Osteoblast (primary cell): ENCODE measurements around the gene RFTN1. TPM values are rescaled to one million over a fixed set of nuclear protein-coding genes. Genes with fewer than 3 reads are reported as not detected.

Source experiments
- DNase-seq: peaks from one replicate; pipeline ENCODE4 v3.0.0; 2011; ENCODE audit warnings: low spot score, mixed read lengths; ENCODE audit not compliant: insufficient read length; ENCODE audit errors: missing footprints
- H2AFZ ChIP-seq: 2 replicates; pipeline ENCODE4 v1.6.0; 2011; ENCODE audit warnings: mild to moderate bottlenecking, low read length
- H3K27ac ChIP-seq: 2 replicates; pipeline ENCODE4 v1.5.1; 2011; ENCODE audit warnings: mild to moderate bottlenecking, low read depth, low read length, moderate library complexity
- H3K27me3 ChIP-seq: 2 replicates; pipeline ENCODE4 v1.6.0; 2012; ENCODE audit warnings: mild to moderate bottlenecking, control low read depth, inconsistent platforms, low read length, moderate library complexity; ENCODE audit not compliant: insufficient read depth
- H3K36me3 ChIP-seq: 2 replicates; pipeline ENCODE4 v1.5.1; 2011; ENCODE audit warnings: mild to moderate bottlenecking, low read length, control low read depth, moderate library complexity; ENCODE audit not compliant: insufficient read depth
- H3K4me1 ChIP-seq: 2 replicates; pipeline ENCODE4 v1.5.1; 2011; ENCODE audit warnings: mild to moderate bottlenecking, low read length, control low read depth, moderate library complexity; ENCODE audit not compliant: insufficient read depth
- H3K4me2 ChIP-seq: 2 replicates; pipeline ENCODE4 v1.6.0; 2011; ENCODE audit warnings: mild to moderate bottlenecking, low read length; ENCODE audit not compliant: insufficient read depth
- H3K4me3 ChIP-seq: fragments of 200-600 bp; sonication (generic); 3 replicates; pipeline ENCODE4 v1.5.1; 2012; ENCODE audit warnings: mild to moderate bottlenecking, low read length, inconsistent platforms; ENCODE audit not compliant: insufficient read depth
- H3K79me2 ChIP-seq: 2 replicates; pipeline ENCODE4 v1.6.0; 2012; ENCODE audit warnings: mild to moderate bottlenecking, low read length, control low read depth, inconsistent platforms; ENCODE audit not compliant: insufficient read depth
- H3K9me3 ChIP-seq: 2 replicates; pipeline ENCODE4 v1.5.1; 2011; ENCODE audit warnings: low read depth, low read length, control low read depth
- H4K20me1 ChIP-seq: 2 replicates; pipeline ENCODE4 v1.6.0; 2012; ENCODE audit warnings: mild to moderate bottlenecking, low read length, control low read depth; ENCODE audit not compliant: insufficient read depth
- total RNA-seq: library from RNA; depleted of rRNA; stranded (reverse); fragments of >200 nt; gene quantifications from 2 replicates; pipeline ENCODE4 v1.2.3, GENCODE V29; 2012
- TF ChIP-seq, protein P1 (sequence below): IDR thresholded peaks from 2 replicates; pipeline ENCODE4 v1.5.1; 2011; ENCODE audit warnings: mild to moderate bottlenecking, low read depth, low read length, moderate library complexity; ENCODE audit errors: extremely low read depth

RFTN1 gene
- total RNA-seq, 1 donor, result 99.2 TPM

DNA sequence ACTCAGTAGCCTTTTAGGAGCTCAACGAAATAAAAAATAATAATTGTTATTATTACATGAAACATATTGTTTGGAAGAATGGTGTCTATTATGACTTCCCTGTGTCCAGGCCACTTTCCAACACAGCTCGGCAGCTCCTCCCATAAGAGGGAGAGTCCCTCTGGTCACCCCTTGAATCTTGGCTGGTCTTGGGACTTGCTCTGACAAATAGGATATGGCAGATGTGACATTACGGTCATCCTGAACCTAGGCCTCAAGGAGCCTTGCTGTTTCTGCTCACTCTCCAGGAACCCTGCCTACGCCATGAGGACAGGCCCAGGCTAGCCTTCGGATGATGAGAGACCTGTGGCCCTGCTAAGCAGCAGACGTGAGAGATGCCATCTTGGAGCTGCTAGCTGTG is 176.7 kb downstream of the RFTN1 start:
- Histone ChIP-seq H3K79me2 (peaks cover 5% of the 10 kb centered on the region), H2AFZ (no peak overlapping the region), H3K4me2 (no peak overlapping the region), H4K20me1 (no peaks in the 10 kb centered on the region), H3K27ac (no peak overlapping the region), H3K9me3 (no peaks in the 10 kb centered on the region), H3K36me3 (peaks cover 11% of the 10 kb centered on the region), H3K4me1 (peaks cover 24% of the 10 kb centered on the region), H3K4me3 (no peak overlapping the region), H3K27me3 (no peaks in the 10 kb centered on the region)
- TF ChIP-seq, protein P1, sequence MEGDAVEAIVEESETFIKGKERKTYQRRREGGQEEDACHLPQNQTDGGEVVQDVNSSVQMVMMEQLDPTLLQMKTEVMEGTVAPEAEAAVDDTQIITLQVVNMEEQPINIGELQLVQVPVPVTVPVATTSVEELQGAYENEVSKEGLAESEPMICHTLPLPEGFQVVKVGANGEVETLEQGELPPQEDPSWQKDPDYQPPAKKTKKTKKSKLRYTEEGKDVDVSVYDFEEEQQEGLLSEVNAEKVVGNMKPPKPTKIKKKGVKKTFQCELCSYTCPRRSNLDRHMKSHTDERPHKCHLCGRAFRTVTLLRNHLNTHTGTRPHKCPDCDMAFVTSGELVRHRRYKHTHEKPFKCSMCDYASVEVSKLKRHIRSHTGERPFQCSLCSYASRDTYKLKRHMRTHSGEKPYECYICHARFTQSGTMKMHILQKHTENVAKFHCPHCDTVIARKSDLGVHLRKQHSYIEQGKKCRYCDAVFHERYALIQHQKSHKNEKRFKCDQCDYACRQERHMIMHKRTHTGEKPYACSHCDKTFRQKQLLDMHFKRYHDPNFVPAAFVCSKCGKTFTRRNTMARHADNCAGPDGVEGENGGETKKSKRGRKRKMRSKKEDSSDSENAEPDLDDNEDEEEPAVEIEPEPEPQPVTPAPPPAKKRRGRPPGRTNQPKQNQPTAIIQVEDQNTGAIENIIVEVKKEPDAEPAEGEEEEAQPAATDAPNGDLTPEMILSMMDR, result no peak
- DNase-seq, result no peak

DNA sequence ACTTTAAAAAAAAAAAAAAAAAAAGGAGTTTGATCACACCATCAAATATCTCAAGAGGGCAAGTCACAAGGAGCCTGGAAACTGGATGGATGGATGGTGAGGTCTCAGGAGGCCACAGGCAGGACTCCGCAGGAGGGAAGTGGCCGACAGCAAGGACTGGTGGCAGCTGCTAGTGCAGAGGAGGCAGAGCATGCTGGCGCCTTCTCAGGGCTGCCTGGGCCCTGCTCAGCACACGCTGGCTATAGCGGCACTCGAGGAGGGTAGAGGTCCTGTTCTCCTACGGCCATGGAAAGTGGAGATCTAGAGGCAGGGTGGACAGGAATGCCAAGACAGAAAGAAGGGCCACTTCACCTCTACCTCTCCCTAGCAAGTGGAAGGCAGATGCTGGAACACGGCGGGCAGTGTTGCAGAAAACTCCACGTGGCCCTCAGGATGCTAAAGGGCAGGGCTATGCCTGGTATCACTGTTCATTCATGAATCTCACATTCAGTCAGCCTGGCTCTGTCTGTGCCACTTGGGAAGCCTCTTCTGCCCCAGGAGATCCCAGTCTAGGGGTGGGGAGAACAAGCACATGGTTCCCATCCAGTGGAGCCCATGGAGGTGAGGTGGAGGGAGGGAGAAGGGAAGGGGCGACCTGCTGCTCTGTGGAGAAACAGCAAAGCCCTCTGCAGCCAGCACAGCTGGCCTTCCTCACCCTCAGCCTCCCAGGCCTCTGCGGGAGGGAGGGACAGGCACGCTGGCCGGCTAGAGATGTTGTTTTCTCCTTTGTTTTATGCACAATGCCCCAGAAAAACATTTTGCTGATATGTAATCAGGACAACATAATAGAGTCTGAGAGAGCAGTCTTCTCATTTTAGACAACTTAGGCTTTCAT is 177.5 kb downstream of the RFTN1 start:
- TF ChIP-seq, protein P1, result no peak
- H3K36me3 ChIP-seq, result peaks cover 14% of the 10 kb centered on the region
- H3K27ac ChIP-seq, result no peak overlapping the region

DNA sequence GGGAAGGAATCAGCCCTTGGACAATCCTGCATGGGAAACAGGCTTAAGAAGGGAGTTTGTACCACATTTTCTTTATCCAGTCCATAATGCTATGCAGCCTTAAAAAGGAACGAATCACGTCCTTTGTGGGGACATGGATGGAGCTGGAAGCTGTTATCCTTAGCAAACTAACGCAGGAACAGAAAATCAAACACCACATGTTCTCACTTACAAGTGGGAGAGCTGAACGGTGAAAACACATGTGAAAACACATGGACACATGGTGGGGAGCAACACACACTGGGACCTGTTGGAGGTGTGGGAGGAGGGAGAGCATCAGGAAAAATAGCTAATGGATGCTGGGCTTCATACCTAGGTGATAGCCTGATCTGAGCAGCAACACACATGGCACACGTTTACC is 178.2 kb downstream of the RFTN1 start:
- Histone ChIP-seq H3K36me3 (peaks cover 20% of the 10 kb centered on the region), H3K79me2 (peaks cover 5% of the 10 kb centered on the region), H3K4me2 (no peak overlapping the region), H4K20me1 (no peaks in the 10 kb centered on the region), H3K27me3 (no peaks in the 10 kb centered on the region), H3K27ac (no peak overlapping the region), H3K4me1 (peaks cover 24% of the 10 kb centered on the region), H3K9me3 (no peaks in the 10 kb centered on the region), H3K4me3 (no peak overlapping the region), H2AFZ (no peak overlapping the region)
- DNase-seq, result no peak
- TF ChIP-seq, protein P1, result no peak

More for the DNA sequence above, 177.5 kb downstream of the RFTN1 start:
- no peak overlapping the region for H2AFZ ChIP-seq
- no peak overlapping the region for H3K4me2 ChIP-seq
- H3K79me2 ChIP-seq, result peaks cover 5% of the 10 kb centered on the region
- no peaks in the 10 kb centered on the region for H3K9me3 ChIP-seq
- no peak for DNase-seq
- H3K4me1 ChIP-seq, result peaks cover 24% of the 10 kb centered on the region
- no peak overlapping the region for H3K4me3 ChIP-seq
- H4K20me1 ChIP-seq, result no peaks in the 10 kb centered on the region
- no peaks in the 10 kb centered on the region for H3K27me3 ChIP-seq

DNA sequence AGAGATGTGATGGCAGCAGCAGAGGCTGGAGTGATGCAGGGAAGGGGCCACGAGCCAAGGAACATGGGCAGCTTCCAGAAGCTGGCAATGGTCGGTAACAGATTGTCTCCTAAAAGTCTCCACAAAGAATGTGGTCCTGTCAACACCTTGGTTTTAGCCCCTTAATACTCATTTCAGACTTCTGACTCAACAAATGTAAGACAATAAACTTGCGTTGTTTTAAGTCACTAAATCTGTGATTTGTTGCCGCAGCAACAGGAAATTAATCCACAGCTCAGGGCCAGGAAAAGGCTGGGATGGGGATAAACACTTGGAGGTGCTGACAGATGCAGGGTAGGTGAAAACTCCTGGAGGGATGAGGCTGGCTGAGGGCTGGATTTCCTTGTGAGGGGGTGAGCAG is 178.6 kb downstream of the RFTN1 start:
- H3K4me3 ChIP-seq, result no peak overlapping the region
- TF ChIP-seq, protein P1, result no peak
- no peak overlapping the region for H3K4me2 ChIP-seq
- peaks cover 24% of the 10 kb centered on the region for H3K4me1 ChIP-seq
- no peak overlapping the region for H3K27ac ChIP-seq
- DNase-seq, result no peak
- no peaks in the 10 kb centered on the region for H4K20me1 ChIP-seq
- H3K9me3 ChIP-seq, result no peaks in the 10 kb centered on the region
- no peaks in the 10 kb centered on the region for H3K27me3 ChIP-seq
- peaks cover 5% of the 10 kb centered on the region for H3K79me2 ChIP-seq
- H2AFZ ChIP-seq, result no peak overlapping the region
- H3K36me3 ChIP-seq, result peaks cover 20% of the 10 kb centered on the region
